Panc1 (cell line): Measurements from ENCODE around the gene ALDH1A3.

Source experiments
- POLR2AphosphoS5 ChIP-seq: IDR thresholded peaks from 2 replicates; pipeline ENCODE4 v1.6.1; 2012; ENCODE audit warnings: mild to moderate bottlenecking, low read depth, low read length, moderate library complexity
- SIN3A ChIP-seq: IDR thresholded peaks from 2 replicates; pipeline ENCODE4 v1.6.1; 2012; ENCODE audit warnings: low read depth, mild to moderate bottlenecking, low read length, moderate library complexity, borderline replicate concordance; ENCODE audit not compliant: insufficient read depth
- TCF7L2 ChIP-seq: IDR thresholded peaks from 2 replicates; pipeline ENCODE4 v1.6.1; 2011; ENCODE audit warnings: mild to moderate bottlenecking, low read depth, low read length, inconsistent platforms
- TF ChIP-seq, protein P1 (sequence below): fragments of 450-650 bp; IDR thresholded peaks from 2 replicates; pipeline ENCODE4 v1.5.1; 2017; ENCODE audit warnings: mild to moderate bottlenecking
- TF ChIP-seq, protein P2 (sequence below), 2 experiments: IDR thresholded peaks; 2 replicates each; pipeline ENCODE4 v1.6.1; 2011 to 2012; ENCODE audit warnings: low read depth in 2 of 2, control low read depth in 1 of 2, low read length in 1 of 2, mild to moderate bottlenecking in 1 of 2, moderate library complexity in 1 of 2; ENCODE audit not compliant: insufficient read depth in 1 of 2

DNA sequence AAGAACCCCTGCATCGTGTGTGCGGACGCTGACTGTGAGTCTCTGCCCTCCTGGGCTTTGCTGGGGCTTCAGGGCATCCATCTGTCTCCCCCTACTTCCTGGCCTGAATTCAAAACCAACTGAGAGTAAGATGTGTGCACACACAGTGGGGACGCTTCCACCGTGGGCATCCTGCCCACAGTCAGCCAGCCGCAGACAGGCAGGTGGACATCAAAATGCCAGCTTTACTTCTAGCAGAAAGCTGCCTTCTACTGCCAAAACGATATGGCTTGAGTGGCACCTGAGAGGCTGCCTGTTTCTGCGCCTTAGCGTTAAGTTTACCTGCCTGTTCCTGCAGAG is 18.5 kb downstream of the ALDH1A3 start:
- TF ChIP-seq TCF7L2 (no peak), POLR2AphosphoS5 (no peak), SIN3A (no peak)
- TF ChIP-seq, protein P1, sequence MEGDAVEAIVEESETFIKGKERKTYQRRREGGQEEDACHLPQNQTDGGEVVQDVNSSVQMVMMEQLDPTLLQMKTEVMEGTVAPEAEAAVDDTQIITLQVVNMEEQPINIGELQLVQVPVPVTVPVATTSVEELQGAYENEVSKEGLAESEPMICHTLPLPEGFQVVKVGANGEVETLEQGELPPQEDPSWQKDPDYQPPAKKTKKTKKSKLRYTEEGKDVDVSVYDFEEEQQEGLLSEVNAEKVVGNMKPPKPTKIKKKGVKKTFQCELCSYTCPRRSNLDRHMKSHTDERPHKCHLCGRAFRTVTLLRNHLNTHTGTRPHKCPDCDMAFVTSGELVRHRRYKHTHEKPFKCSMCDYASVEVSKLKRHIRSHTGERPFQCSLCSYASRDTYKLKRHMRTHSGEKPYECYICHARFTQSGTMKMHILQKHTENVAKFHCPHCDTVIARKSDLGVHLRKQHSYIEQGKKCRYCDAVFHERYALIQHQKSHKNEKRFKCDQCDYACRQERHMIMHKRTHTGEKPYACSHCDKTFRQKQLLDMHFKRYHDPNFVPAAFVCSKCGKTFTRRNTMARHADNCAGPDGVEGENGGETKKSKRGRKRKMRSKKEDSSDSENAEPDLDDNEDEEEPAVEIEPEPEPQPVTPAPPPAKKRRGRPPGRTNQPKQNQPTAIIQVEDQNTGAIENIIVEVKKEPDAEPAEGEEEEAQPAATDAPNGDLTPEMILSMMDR = no peak
- TF ChIP-seq, protein P2, sequence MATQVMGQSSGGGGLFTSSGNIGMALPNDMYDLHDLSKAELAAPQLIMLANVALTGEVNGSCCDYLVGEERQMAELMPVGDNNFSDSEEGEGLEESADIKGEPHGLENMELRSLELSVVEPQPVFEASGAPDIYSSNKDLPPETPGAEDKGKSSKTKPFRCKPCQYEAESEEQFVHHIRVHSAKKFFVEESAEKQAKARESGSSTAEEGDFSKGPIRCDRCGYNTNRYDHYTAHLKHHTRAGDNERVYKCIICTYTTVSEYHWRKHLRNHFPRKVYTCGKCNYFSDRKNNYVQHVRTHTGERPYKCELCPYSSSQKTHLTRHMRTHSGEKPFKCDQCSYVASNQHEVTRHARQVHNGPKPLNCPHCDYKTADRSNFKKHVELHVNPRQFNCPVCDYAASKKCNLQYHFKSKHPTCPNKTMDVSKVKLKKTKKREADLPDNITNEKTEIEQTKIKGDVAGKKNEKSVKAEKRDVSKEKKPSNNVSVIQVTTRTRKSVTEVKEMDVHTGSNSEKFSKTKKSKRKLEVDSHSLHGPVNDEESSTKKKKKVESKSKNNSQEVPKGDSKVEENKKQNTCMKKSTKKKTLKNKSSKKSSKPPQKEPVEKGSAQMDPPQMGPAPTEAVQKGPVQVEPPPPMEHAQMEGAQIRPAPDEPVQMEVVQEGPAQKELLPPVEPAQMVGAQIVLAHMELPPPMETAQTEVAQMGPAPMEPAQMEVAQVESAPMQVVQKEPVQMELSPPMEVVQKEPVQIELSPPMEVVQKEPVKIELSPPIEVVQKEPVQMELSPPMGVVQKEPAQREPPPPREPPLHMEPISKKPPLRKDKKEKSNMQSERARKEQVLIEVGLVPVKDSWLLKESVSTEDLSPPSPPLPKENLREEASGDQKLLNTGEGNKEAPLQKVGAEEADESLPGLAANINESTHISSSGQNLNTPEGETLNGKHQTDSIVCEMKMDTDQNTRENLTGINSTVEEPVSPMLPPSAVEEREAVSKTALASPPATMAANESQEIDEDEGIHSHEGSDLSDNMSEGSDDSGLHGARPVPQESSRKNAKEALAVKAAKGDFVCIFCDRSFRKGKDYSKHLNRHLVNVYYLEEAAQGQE (IDR thresholded peaks at IDR 0.05; ENCODE audit: insufficient read depth in 1 of 2, low read depth in 2 of 2, low read length in 1 of 2) = no peak
